K562 (cell line): ENCODE results near the gene DCP1B. TPM values are rescaled to one million over a fixed set of nuclear protein-coding genes. Genes with fewer than 3 reads are reported as not detected.

Experiments used
- ATAC-seq: fragments of 200-7000 bp; cut with Tn5 transposase; 3 replicates; pipeline ENCODE4 v1.9.1; 2020; ENCODE audit warnings: moderate library complexity
- BruUV-seq: library from RNA; stranded (reverse); fragments of 400-500 nt; replicated peaks from 2 replicates; lab custom pipeline; 2021; lab: Mats Ljungman, UMichigan
- CTCF ChIA-PET: fragments of 300-600 bp; formaldehyde crosslinking; extraction: SDS; loops from one replicate; lab custom pipeline; 2021; ENCODE audit warnings: low intra/inter-chr PET ratio; lab: Yijun Ruan, JAX
- POLR2A ChIA-PET: fragments of 300-600, 350-650 bp; sonication (Branson Sonifier 250); formaldehyde crosslinking; extraction: SDS; loops from one replicate; lab custom pipeline; 2021; ENCODE audit warnings: antibody characterized with exemption, inconsistent platforms; lab: Yijun Ruan, JAX
- DNase-seq, 4 experiments: peaks; one replicate each; pipeline versions ENCODE4 v3.0.0 to v3.0.0-alpha.2; 2011 to 2018; ENCODE audit warnings: low spot score in 3 of 4, mixed read lengths in 3 of 4; ENCODE audit errors: extremely low read depth in 1 of 4
- FAIRE-seq: peaks from 2 replicates; lab custom pipeline; 2011; peaks lifted over from hg19 to GRCh38; lab: Jason Lieb, UNC
- H2AFZ ChIP-seq: 2 replicates; pipeline ENCODE4 v1.6.0; 2011; ENCODE audit warnings: low read depth, low read length, control low read depth, inconsistent platforms
- H3K27ac ChIP-seq: fragments of 200-600 bp; 3 replicates; pipeline ENCODE4 v1.8.0; 2011; ENCODE audit warnings: low read depth, mild to moderate bottlenecking, control low read depth, inconsistent platforms, low read length, moderate library complexity, mixed read lengths; ENCODE audit errors: extremely low read depth
- H3K27me3 ChIP-seq, 2 experiments: fragments of 300-600 bp in 1 of 2; 2 replicates in 1 of 2; 3 replicates in 1 of 2; pipeline versions ENCODE4 v1.6.0 to v1.8.0; 2011; ENCODE audit warnings: inconsistent platforms in 2 of 2, low read length in 2 of 2, mild to moderate bottlenecking in 1 of 2, mixed read lengths in 1 of 2, moderate library complexity in 1 of 2; ENCODE audit not compliant: control insufficient read depth in 2 of 2, insufficient read depth in 2 of 2
- H3K36me3 ChIP-seq: fragments of 300-600 bp; 3 replicates; pipeline ENCODE4 v1.8.0; 2011; ENCODE audit warnings: mild to moderate bottlenecking, low read length, inconsistent platforms; ENCODE audit not compliant: control insufficient read depth, insufficient read depth
- H3K4me1 ChIP-seq, 2 experiments: fragments of 200-600 bp in 1 of 2; replicated peaks in 1 of 2; 2 replicates in 1 of 2; 3 replicates in 1 of 2; pipeline versions ENCODE4 v1.5.1 to v1.8.0; 2011; ENCODE audit warnings: inconsistent platforms in 2 of 2, low read length in 2 of 2, mild to moderate bottlenecking in 1 of 2, mixed read lengths in 1 of 2, moderate library complexity in 1 of 2; ENCODE audit not compliant: control insufficient read depth in 2 of 2, insufficient read depth in 2 of 2
- H3K4me2 ChIP-seq: 2 replicates; pipeline ENCODE4 v1.6.1; 2011; ENCODE audit warnings: low read length, control low read depth, inconsistent platforms, mixed read lengths; ENCODE audit not compliant: insufficient read depth
- H3K4me3 ChIP-seq: fragments of 200-600 bp; sonication (generic), shearing (Covaris generic); 2 replicates; pipeline ENCODE4 v1.5.1; 2016; ENCODE audit warnings: control low read depth, inconsistent platforms
- H3K79me2 ChIP-seq: fragments of 200-600 bp; 3 replicates; pipeline ENCODE4 v1.8.0; 2011; ENCODE audit warnings: low read length, inconsistent platforms; ENCODE audit not compliant: control insufficient read depth, insufficient read depth
- H3K9ac ChIP-seq, 2 experiments: 2 replicates each; pipeline versions ENCODE4 v1.6.0 to v1.6.1; 2011; ENCODE audit warnings: low read depth in 2 of 2, low read length in 2 of 2, control low read depth in 1 of 2, inconsistent platforms in 1 of 2, mild to moderate bottlenecking in 1 of 2, mixed read lengths in 1 of 2; ENCODE audit not compliant: insufficient read depth in 1 of 2
- H3K9me1 ChIP-seq: one replicate; pipeline ENCODE4 v1.6.0; 2011; ENCODE audit warnings: inconsistent platforms, mild to moderate bottlenecking, low read length, moderate library complexity; ENCODE audit not compliant: control insufficient read depth, insufficient read depth
- H3K9me3 ChIP-seq: replicated peaks from 2 replicates; pipeline ENCODE4 v1.5.1; 2011; ENCODE audit warnings: low read depth, low read length, inconsistent platforms; ENCODE audit not compliant: control insufficient read depth, insufficient read depth
- H4K20me1 ChIP-seq: replicated peaks from 2 replicates; pipeline ENCODE4 v1.6.1; 2011; ENCODE audit warnings: low read length, inconsistent platforms, mixed read lengths; ENCODE audit not compliant: control insufficient read depth, insufficient read depth
- ESRRB ChIP-seq: fragments of 250-450 bp; sonication (Bioruptor Pico); IDR thresholded peaks from 2 replicates; pipeline ENCODE4 v1.5.0; 2020; ENCODE audit warnings: mild to moderate bottlenecking, moderate library complexity, borderline replicate concordance
- KDM1A ChIP-seq, 2 experiments: fragments of 450-650 bp; IDR thresholded peaks; 2 replicates each; pipeline ENCODE4 v1.6.1; 2016; ENCODE audit warnings: mild to moderate bottlenecking in 2 of 2
- PHF21A ChIP-seq: fragments of 450-650 bp; IDR thresholded peaks from 2 replicates; pipeline ENCODE4 v1.6.1; 2017; ENCODE audit warnings: low read depth, borderline replicate concordance
- ZNF217 ChIP-seq: sonication (generic); formaldehyde crosslinking; IDR thresholded peaks from 2 replicates; pipeline ENCODE4 v1.8.0; 2022; ENCODE audit warnings: mild to moderate bottlenecking, missing genetic modification reagents
- ZNF316 ChIP-seq: fragments of 450-650 bp; IDR thresholded peaks from 2 replicates; pipeline ENCODE4 v1.6.1; 2016
- WGBS: fragments of 100-300 bp; shearing (Covaris generic); methylation state at CpG from one replicate; pipeline ENCODE4 v1.1.6; 2016; ENCODE audit warnings: low coverage, mixed read lengths; ENCODE audit not compliant: insufficient coverage; ENCODE audit errors: missing lambda C conversion rate; 5-methylcytosine and 5-hydroxymethylcytosine counted together
- in situ Hi-C: fragments of 300-500 bp; cut with MboI; formaldehyde crosslinking; loops from 4 replicates; pipeline ENCODE4 v1.15.0; 2018; ENCODE audit warnings: inconsistent platforms, mixed read lengths
- intact Hi-C: fragments of 100-400 bp; cut with micrococcal nuclease; formaldehyde crosslinking; loops from 2 replicates; pipeline ENCODE4 v1.14.2; 2022
- polyA plus RNA-seq, 8 experiments: library from polyadenylated mRNA; depleted of rRNA in 4 of 8; stranded (reverse) in 5 of 8; unstranded in 3 of 8; fragments of >200 nt; fragmentation: Nextera tagmentation in 2 of 8; fragmentation: Illumina TruSeq in 1 of 8; extraction: Ambion mirVana in 2 of 8; extraction: Trizol in 1 of 8; gene quantifications; 2 replicates each; pipeline versions ENCODE4 v1.2.1 to v1.2.3, GENCODE V29; 2011 to 2014; ENCODE audit warnings: inconsistent platforms in 1 of 8, missing spikeins in 1 of 8
- total RNA-seq, 7 experiments: library from RNA; depleted of rRNA in 6 of 7; stranded (reverse); fragments of >200 nt in 6 of 7; fragmentation: Illumina TruSeq in 2 of 7; extraction: Trizol in 2 of 7; gene quantifications; 2 replicates each; pipeline versions ENCODE4 v1.2.1 to v1.2.3, GENCODE V29; 2011 to 2021; ENCODE audit warnings: low replicate concordance in 1 of 7

DCP1B gene
- total and polyA plus RNA-seq, 9 of the 15 experiments (the other 6 are each of a cell fraction or from before 2014, with no cell fraction given) = 0.83 to 7.3 (median 3.4) TPM

- H3K79me2 ChIP-seq = peaks cover 10% of the 10 kb centered on the region; the same call in 2 of the 3 replicates
- WGBS = under 1% methylated on average over 13 of the region's 13 CpGs
- intact Hi-C loops (loop anchor here (2.0 kb wide), 1 partner anchor 25 kb away; no protein-coding TSS in a partner anchor), in situ Hi-C loops (no loop called here)
- H3K36me3 ChIP-seq = no peaks in the 10 kb centered on the region
- TSS peak; percentile 69 for BruUV-seq
- peaks cover 0 to 3% of the 10 kb centered on the region in 2 experiments; a peak in 1 of 5 replicates for H3K4me1 ChIP-seq
- H3K9ac ChIP-seq = peak overlapping the region; percentile 81 to 94
- ChIA-PET POLR2A (interaction anchor here (0.7 kb wide), 2 partner anchors 1512 to 1595 kb away, joined by 3 to 4 read pairs; no protein-coding TSS in a partner anchor), CTCF (no interaction called here)
- DNase-seq = no peak
- no peaks in the 10 kb centered on the region for H3K27me3 ChIP-seq
- no peak for FAIRE-seq
- H3K9me3 ChIP-seq = no peaks in the 10 kb centered on the region
- peak overlapping the region; percentile 97 for H2AFZ ChIP-seq
- TF ChIP-seq ESRRB (CRISPR knock-in tag) (no peak), PHF21A (0 out of 2 replicates have a peak, but pooled peaks have one; percentile 66), KDM1A (IDR thresholded peaks at IDR 0.05) (peak in 1 of 2 experiments; percentile 51; a peak in 2 of 4 replicates)
- H4K20me1 ChIP-seq = no peaks in the 10 kb centered on the region
- peak overlapping the region; percentile 70 for H3K27ac ChIP-seq
- H3K4me3 ChIP-seq = peak overlapping the region; percentile 94
- ATAC-seq = peak; percentile 19; the same call in 2 of the 3 replicates
- H3K4me2 ChIP-seq = peak overlapping the region; percentile 97
- no peaks in the 10 kb centered on the region for H3K9me1 ChIP-seq
Measured at GRCh38 chr12:2003676-2004112, 563 bp downstream of the DCP1B start.

DNA sequence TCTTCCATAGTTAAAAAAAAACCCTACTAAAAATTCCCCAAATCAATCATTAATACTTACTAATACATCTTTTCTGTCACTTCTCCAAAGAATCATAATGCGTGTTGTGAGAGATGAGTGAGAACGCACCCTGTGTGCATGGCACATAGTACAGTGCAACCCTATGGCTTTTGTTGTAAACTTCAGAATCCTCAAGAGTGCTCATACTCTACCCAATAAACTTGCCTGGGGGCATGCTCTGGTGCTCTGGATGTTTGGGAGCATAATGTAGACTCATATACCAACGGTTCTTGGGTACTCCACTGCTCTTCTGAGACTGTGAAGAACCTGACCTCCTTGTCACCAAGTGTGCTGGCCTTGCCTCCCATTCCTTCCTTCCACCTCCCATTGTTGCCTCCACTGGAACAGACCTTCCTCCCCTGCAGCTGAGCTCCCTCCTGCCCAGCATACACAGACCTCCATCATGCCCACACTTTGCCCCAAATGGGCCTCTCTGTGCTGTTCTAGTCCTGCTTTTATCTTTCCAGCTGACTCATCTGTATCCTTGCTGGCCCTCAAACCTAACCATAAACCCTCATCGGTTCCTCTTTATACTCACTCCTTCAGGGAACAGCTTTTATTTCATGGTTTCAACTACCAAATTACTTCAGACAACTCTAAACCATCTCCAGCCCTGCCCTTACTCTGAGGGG, 8.9 kb downstream of the DCP1B start:
- DNase-seq (no peak), FAIRE-seq (no peak), ATAC-seq (no peak)
- Histone ChIP-seq H3K4me1 (no peaks in the 10 kb centered on the region), H3K79me2 (no peaks in the 10 kb centered on the region), H3K27ac (no peak overlapping the region), H3K4me3 (no peak overlapping the region), H3K27me3 (no peaks in the 10 kb centered on the region), H3K4me2 (no peak overlapping the region), H3K9ac (no peak overlapping the region), H4K20me1 (no peaks in the 10 kb centered on the region; the same call in 1 of the 2 replicates), H2AFZ (no peak overlapping the region), H3K9me1 (no peaks in the 10 kb centered on the region), H3K36me3 (0 out of 3 replicates have a peak, but pooled peaks cover 4% of the 10 kb centered on the region), H3K9me3 (no peaks in the 10 kb centered on the region)
- BruUV-seq = no TSS peak
- ChIA-PET CTCF (no interaction called here), POLR2A (interaction anchor here (0.6 kb wide), 1 partner anchor 89 kb away, joined by 3 read pairs; no protein-coding TSS in a partner anchor)
- intact Hi-C loops (no loop called here), in situ Hi-C loops (no loop called here)
- WGBS = 50% methylated on average over 4 of the region's 4 CpGs
- TF ChIP-seq ZNF316 = 0 out of 2 replicates have a peak, but pooled peaks have one; percentile 18
- no peak for TF ChIP-seq ZNF217
